Activated CD8-positive, alpha-beta memory T cell treated with anti-CD3 and anti-CD28 coated beads for 4 hours (primary cell): Measurements from ENCODE around the gene SNTG2.
"Not testable (repeated sequence)": the region's sequence is repeated elsewhere in the genome, so short reads cannot be mapped to it uniquely, and the experiment has no call there.

Experiments
- DNase-seq, 2 donors: peaks; one replicate each; pipeline ENCODE4 v3.0.0-alpha.2; 2020; ENCODE audit warnings: low read depth in 2 of 2

Gene SNTG2

DNA sequence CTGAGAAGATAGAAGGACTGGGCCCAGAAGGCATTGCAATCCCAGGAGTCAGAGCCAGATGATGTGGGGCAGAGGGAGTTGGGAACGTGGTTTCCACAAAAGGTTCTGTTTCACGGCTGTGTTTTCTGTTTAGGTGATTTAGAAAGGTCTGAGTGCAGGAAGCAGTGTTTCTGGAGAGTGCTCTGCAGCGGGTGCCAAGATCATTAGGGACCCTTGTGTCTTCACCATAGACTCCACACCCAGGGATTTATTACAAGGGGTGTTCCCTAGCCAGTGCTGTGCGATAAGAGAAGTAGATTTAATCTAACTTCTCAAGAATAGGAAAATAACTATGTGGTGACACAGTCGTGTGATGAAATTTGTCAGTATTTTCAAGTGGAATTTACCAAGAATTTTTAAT lies 241.5 kb downstream of the SNTG2 start:
- no peak for DNase-seq

GRCh38 chr2:1193801-1194200 lies 243.2 kb downstream of the SNTG2 start:
- no peak for DNase-seq

DNA sequence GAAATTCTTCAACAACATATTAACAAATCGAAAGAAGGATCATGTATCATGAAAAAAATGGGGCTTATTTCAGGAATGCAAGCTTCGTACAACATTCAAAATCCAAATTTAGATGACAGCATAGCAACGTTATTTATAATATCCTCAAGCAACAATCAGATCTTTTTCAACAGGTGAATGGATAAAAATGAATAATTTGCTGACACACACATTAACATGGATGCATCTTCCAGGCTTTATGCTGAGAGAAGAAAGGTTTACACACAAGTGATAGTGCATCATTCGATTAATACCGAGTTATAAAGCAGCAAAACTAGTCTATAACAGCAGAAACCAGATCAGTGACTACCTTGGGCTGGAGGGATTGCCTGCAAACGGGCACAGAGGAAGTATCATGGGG lies 253.1 kb downstream of the SNTG2 start:
- DNase-seq, result no peak

- no peak for DNase-seq
Observed at GRCh38 chr2:1205853-1206252, 255.2 kb downstream of the SNTG2 start.

DNA sequence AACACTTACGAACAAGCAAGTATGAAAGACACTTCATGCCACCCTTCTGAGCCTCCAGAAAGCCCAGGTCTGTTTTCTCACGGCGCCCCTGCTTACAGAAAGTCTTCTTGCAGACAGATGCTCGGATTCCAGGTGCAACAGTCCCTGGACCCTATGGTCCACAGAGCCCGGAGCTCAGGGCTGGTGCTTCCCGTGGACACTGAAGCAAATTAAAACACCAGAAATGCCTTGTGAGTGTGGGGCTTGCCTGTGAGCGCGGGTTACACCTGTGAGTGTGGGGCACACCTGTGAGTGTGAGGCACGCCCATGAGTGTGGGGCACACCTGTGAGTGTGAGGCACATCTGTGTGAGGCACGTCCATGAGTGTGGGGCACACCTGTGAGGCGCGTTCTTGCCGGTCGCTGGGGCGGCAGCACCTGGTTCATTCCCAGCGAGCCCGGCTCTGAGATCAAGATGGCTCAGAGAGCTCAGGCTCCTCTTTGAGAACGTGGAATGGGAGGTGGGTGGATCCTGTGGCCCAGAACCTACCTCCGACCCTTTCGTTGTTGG lies 257.4 kb downstream of the SNTG2 start:
- DNase-seq, result no peak

DNA sequence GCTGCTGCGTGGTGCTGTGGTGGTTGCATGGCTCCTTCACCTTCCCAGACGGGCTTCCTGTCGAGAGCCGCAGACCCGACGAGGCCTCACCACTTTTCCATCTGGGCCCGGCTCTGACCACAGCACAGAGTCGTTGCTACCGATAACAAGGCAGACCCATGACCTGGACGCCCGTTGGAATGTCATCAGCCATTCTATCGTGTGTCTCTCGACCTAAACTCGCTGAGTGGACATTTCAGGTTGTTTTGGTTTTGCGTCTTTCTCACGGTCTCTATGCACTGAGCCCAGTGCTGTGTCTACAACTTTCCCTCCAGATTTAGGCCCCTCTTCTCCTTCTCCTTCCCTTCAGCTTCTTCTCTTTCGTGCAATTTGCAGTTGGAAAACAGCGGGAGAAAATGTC lies 257.9 kb downstream of the SNTG2 start:
- DNase-seq, result no peak

DNA sequence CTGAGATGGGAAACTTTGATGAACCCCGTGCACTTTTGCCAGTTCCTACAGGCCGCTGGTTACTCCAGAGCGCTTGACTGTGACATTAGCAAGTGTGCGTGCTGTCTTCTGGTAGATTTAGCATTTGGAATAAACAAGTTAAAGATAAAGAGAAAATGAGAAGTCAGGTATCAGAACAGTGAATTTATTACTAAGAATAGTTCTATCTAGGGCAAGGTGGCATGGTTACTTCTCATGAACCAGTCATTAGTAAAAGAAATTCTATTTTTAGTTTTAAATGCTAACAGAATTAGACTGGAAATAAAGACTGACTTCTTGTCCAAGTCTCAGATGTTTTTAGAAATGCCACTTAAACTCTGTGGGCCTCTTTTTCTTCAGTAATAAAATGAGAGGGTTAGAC lies 258.6 kb downstream of the SNTG2 start:
- DNase-seq, result no peak

- DNase-seq, result no peak
Observed at GRCh38 chr2:1209761-1210160, 259.1 kb downstream of the SNTG2 start.

DNA sequence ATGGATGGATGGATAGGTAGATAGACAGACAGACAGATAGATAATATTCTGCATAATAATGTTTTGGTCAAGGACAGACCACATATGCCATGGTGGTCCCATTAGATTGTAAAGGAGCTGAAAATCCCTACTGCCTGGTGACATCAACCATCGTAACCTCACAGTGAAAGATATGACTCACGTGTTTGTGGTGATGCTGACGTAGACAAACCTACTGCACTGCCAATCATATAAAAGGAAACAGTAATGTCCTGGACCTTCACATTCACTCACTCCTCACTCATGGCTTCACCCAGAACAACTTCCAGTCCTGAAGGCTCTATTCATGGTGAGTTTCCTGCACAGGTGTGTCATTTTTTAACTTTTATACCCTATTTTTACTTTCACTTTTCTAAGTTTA lies 259.7 kb downstream of the SNTG2 start:
- no peak for DNase-seq

- DNase-seq, result no peak
Observed at GRCh38 chr2:1219901-1220573, 269.4 kb downstream of the SNTG2 start.

DNA sequence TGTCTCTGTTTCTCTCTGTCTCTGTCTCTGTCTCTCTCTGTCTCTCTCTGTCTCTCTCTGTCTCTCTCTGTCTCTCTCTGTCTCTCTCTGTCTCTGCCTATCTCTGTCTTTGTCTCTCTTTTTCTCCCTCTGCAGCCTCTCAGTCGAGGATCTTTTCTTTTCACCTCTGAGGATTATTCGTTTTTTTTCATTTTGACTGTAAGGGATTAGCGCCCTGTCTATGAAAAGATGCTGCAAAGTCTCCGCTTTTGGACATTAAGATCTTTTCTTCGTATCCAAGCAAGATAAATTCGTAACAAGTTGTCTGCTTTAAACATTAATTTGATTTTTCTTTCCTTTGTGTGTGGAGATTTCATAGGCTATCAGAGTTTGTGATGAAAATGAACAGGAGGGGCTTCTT lies 271.4 kb downstream of the SNTG2 start:
- no peak for DNase-seq

DNA sequence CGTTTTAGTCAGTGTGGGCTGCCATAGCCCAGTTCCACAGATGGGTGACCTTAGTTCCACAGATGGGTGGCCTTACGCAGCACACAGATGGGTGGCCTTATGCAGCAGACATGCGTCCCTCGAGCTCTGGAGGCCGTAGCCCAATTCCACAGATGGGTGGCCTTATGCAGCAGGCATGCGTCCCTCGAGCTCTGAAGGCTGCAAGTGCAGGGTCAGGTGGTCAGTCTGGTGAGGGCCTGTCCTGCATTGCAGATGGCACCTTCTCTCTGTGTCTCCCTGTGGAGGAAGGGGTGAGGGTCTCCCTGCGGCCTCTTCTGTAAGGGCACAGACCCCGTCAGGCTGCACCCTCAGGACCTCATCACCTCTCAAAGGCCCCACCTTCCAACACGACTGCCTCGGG lies 273.1 kb downstream of the SNTG2 start:
- no peak for DNase-seq

DNA sequence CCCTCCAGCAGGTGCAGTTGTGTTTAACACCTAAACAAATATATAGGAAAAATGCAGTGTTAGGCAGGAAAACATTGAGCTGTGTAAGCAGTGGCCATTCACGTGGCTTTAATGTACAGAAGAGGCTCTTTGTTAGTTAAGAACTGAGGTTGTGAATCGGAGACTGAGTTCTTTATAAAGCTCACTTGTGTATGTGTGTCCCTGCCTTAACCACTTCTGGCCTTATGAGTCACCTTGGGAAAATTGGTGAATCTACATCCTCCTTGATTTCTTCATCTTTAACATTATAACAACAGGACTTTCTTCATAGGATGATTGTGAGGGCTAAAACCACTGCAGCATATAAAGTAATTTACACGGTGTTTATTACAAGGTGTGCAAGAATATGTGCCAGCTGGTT lies 274.3 kb downstream of the SNTG2 start:
- no peak for DNase-seq

GRCh38 chr2:1226766-1227165 lies 276.1 kb downstream of the SNTG2 start:
- DNase-seq, result no peak

DNA sequence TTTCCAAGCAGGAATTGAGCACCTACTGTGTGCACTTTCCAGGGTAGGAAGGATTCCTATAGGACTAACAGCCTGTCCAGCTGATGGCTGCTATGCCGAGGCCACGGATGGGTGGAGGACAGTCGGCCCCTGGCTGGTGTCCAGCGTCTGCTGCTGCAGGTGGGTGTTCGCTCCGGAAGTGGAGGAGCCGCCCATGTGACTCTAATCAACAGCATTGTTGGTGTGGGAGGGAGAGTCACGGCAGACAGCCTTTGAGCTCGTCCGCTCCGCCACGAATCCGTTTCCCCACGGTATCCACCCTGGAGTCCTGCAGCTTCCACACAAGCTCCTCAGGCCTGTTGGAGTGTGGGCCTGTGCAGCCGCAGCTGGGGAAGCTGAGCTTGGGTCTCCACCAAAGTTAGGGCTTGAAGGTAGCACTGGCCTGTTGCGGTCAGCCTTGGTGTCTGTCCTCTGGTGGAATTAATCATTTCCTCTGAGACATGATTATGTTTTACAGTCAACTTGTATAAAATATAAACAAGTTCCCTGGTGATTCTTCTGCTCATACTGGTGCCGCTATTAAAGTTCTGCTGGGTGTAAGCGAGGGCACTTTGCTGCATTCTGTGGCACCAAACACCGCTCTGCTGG lies 276.7 kb downstream of the SNTG2 start:
- DNase-seq, result no peak

- not testable (repeated sequence) for DNase-seq
Observed at GRCh38 chr2:1229596-1229995, 278.9 kb downstream of the SNTG2 start.

DNA sequence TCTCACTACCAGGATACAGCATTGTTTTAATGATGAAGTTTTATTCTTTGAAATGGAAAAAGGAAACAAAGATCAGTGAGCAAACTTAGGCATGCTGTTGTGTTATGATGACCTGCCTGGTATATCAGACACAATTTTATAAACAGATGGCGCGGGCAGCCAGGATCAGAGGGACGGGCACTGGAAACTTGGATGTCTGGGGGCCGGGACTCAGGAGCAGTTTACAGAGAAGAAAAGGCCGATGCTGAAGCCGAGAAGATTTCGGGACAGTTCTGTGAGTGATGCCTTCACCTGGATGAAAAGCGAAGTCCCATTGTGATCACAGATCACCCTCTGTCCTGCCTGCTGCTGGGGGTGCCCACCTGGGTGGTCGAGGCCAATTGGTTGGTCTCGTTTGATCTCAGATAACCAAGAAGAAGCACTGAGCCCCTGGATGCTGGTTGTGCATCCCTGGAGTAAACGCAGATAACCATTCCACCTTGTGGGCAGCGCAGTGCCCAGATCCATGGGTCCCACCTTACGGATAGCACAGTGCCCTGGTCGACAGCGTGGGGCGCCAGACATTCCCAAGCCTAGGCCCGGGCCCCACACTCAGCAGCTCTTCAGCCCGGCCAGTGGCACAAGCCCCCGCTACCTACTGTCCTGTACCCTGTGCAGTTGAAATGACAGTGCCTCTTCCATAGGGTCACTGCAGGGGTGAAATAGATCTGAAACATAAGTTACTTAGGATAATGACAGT lies 279.7 kb downstream of the SNTG2 start:
- DNase-seq, result no peak

- DNase-seq, result no peak
Observed at GRCh38 chr2:1231466-1232063, 280.9 kb downstream of the SNTG2 start.

- no peak for DNase-seq
Observed at GRCh38 chr2:1233281-1233680, 282.6 kb downstream of the SNTG2 start.

- no peak for DNase-seq
Observed at GRCh38 chr2:1234731-1235308, 284.2 kb downstream of the SNTG2 start.

- no peak for DNase-seq
Observed at GRCh38 chr2:1235806-1236205, 285.2 kb downstream of the SNTG2 start.

GRCh38 chr2:1236606-1237005 lies 286.0 kb downstream of the SNTG2 start:
- DNase-seq, result no peak
